HG02973 (cell line): Measurements from ENCODE around the gene HEATR5B.
"Not testable (repeated sequence)": the region's sequence is repeated elsewhere in the genome, so short reads cannot be mapped to it uniquely, and the experiment has no call there.

ENCODE experiments used
- ATAC-seq: cut with Tn5 transposase; IDR thresholded peaks from one replicate; pipeline ENCODE4 v1.9.1; 2021; ENCODE audit warnings: moderate library complexity; ENCODE audit not compliant: unreplicated experiment

HEATR5B gene

GRCh38 chr2:36988008-36988407, 96.2 kb downstream of the HEATR5B start:
- no peak for ATAC-seq

DNA sequence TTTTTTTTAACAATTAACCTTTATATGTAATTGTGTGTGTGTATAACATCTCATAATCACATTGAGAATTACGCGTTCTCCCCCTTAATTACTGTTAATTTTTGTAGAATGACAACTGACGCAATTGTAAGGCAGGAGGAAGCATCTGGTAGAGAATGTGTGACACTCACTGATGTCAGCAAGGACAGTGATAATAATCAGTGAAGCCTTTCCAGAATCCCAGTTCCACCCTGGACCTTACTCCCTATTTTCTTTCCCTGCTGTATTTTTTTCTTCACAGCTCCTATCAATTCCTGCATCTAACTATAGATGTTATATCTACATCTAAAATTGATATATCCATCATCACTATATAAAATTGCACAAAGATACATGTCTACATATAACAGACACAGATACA, 101.7 kb downstream of the HEATR5B start:
- ATAC-seq: no peak

DNA sequence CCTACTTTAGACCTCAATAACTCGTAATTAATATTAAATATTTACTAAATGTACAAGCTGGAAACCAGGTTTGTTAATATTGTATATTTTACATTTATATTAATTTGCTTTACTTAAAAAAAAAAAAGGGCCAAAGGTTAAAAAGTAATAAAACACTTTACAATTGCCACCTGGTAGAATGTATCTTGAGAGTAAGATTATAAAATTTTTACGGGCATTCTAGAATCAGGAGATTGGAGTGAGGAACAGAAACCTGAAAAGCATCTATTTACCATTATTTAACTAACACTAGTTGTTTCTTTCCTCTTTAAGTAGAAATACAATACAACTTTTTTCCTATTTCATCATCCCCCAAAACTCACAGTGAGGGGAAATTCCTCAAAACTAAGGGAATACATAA, 102.3 kb downstream of the HEATR5B start:
- no peak for ATAC-seq

DNA sequence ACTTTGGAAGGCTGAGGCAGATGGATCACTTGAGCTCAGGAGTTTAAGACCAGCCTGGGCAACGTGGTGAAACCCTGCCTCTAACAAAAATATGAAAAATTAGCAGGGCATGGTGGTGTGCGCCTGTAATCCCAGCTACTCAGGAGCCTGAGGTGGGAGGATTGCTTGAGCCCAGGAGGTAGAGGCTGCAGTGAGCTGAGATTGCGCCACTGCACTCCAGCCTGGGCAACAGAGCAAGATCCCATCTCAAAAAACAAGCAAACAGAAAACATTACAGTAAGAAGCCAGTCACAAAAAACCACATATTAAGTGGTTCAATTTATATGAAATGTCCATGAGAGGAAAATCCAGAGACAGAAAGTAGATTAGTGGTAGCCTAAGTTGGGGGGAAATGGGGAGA, 105.2 kb downstream of the HEATR5B start:
- not testable (repeated sequence) for ATAC-seq

- no peak for ATAC-seq
Measured at GRCh38 chr2:36976065-36976464, 108.1 kb downstream of the HEATR5B start.

DNA sequence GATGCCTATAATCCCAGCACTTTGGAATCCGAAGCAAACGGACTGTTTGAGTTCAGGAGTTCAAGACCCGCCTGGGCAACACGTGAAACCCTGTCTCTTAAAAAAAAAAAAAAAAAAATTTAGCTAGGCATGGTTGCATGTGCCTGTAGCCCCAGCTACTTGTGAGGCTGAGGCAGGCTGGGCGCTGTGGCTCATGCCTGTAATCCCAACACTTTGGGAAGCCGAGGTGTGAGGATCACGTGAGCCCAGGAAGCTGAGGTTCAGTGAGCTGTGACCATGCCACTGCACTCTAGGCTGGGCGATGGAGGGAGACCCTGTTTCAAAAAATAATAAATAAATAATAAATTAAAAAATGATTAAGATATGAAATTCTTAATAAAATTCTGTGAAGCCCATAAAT, 108.9 kb downstream of the HEATR5B start:
- ATAC-seq: no peak

DNA sequence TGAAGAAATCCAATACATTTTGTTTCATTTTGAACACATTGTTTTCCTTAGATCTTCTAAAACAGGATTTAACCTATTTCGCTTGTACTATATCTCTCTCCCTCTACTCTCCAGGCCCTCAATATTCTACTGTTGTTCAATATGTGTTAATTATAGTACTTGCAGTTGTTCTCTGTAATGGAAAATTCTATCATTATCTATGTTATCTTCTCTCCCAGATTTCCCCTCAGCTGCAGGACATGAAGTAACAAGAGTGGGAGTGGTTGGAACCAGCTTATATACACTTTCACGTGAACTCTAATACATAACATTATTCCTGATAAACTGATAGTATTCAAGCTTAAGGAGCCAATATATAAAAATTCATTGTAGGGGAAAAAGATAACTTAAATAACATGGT, 110.9 kb downstream of the HEATR5B start:
- ATAC-seq: no peak

DNA sequence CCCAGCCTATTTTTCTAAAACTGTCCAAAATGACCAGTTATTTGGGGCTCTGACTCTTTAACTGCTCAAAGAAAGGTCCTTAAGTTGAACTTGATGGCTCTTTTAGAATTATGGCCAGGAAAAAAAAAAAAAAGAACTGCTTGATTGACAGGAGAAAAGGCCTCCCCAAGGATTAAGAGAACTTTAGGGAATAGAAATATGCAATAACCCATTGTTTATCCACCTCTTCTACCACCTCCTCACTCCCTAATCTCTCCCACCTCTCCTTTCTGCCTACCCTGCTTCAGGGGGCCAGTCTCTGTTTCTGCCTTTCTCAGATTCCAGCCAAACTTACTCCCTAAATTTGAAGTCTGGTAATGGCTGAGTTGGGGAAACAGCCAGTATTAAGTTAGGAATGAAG, 112.2 kb downstream of the HEATR5B start:
- no peak for ATAC-seq

GRCh38 chr2:36967236-36967876, 116.8 kb downstream of the HEATR5B start:
- no peak for ATAC-seq

DNA sequence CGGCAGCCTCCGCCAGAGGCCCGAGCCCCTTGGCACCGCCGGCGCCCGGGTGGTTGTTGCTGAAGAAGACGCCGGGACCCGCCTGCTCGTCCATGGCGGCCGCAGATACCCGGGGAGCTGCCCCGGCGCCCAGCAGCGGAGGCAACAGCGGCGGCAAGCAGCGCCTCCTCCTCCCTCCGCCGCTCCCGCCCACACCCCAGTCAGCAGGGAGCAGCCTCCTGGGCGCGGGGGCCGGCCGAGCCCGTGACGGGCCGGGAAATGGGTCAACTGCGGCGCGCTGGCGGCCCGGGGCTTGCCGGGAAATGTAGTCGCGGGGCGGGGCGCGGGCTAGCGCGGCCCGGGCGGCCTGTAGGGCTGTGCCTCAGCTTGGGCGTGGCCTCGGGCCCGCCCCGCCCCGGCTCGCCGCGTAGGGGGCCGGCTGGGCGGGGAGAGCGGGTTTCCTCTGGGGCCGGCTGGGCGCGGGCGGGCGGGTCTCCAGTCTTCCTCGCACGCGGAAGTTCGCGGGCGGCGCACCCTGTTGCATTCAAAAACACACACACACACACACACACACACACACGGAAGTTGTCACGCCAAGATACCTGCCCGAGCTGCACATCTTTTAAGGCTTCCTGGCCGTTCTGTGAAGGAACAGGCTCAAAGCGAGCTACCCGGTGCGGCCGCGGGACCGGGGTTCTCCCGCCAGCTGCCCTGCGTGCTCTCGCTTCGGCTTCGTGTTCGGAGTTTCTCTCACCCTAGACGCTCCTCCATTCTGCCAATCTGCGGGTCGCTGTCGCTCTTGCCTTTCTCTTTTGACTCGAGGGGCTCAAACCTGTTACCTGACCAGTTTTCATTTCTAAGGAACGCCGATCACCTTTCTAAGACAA, 117.6 kb downstream of the HEATR5B start, which contains the start of gene STRN:
Gene STRN, minus strand, starts transcription at position 167 of the 866 bp plus-strand sequence. Its CDS starts 73 bp downstream, at position 94.
- ATAC-seq: peak; percentile 98

DNA sequence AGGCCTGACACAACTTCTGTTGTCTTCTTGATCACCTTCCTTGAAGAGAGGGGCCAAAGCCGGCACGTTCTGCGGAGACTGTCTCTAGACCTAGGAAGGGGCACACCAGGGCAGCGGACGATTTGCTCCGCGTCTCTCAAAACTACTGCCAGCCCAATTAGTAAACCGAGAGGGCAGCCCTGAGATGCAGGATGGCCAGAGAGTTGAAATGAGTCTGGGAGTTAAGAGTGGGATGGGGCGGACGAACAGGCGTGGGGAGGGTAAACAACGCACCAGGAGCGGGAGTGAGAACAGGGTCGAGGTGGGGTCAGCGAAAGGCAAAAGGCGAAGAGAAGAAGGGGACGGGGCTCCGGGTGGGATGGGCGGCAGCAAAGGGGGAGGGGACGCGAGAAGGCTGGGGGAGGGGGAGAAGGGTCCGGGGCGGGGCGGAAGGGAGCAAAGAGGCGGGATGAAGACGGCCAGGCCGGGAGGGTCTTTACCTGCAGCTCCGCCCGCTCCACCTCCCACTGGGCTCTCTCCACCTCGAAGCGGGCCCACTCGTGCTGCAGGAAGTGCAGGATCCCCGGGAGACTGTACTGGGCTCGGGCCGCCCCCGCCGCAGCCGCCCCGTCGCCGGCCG, 118.3 kb downstream of the HEATR5B start:
- no peak for ATAC-seq

DNA sequence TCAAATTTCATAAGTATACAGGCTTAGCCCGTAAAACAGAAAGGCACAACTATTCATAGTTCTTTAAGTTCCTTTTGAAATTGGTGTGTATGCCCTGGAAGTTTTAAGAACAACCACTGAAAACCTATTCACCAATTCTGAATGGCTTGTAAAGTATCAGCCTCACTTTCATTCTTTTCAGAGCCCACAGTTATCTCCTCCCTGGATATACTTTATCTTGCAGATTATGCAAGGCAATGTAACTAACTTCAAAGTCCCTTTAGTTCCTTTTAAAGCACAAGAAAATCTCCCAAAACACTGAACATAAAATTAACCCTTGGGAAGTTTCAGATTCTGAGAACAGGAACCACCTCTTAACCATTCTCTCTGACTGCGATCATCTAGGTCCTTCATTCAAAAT, 119.0 kb downstream of the HEATR5B start:
- ATAC-seq: no peak

- ATAC-seq: no peak
Measured at GRCh38 chr2:36964496-36965058, 119.6 kb downstream of the HEATR5B start.

DNA sequence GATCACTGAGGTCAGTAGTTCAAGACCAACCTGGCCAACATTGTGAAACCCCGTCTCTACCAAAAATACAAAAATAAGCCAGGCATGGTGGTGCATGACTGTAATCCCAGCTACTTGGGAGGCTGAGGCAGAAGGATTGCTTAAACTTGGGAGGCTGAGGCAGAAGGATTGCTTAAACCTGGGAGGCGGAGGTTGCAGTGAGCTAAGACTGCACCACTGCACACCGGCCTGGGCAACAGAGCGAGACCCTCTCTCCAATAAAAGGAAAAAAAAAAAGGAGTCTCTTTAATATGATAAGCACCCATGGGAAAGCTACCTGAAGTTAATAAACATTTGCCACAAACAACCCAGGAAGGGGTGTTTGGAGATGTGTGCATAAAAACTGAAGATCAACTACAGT, 120.4 kb downstream of the HEATR5B start:
- ATAC-seq: no peak

GRCh38 chr2:36963106-36963505, 121.1 kb downstream of the HEATR5B start:
- ATAC-seq: no peak

- no peak for ATAC-seq
Measured at GRCh38 chr2:36960773-36961172, 123.4 kb downstream of the HEATR5B start.

GRCh38 chr2:36960005-36960675, 124.0 kb downstream of the HEATR5B start:
- no peak for ATAC-seq

DNA sequence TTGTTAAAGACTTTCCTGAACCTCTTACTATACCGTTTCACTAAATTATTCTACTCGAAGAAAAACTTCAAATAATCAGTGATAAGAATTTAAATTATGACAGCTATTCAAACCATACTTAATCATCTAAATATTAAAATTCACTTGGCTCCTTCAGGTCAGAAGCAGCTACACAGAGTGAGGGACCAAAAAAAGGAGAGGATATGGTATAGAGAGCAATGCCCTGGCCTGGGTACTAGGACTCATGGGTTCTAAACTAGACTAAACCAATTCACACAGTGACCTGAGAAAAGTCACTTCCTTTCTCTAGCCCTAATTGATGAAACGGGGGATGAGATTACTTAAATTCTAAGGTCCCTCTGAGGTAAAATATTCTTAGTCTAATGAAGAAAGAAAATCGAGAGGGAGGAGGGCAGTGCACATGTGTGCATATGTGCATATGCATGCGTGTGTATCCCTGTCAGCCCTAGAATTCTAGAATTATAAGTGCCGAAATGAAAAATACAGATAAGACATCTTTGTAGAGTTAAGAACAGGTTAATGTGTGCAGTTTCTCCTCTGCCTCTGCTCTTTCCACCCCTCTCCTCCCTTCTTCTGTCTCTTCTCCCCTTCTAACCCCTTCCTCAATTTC, 129.1 kb downstream of the HEATR5B start:
- no peak for ATAC-seq

- ATAC-seq: no peak
Measured at GRCh38 chr2:36952748-36953197, 131.4 kb downstream of the HEATR5B start.

DNA sequence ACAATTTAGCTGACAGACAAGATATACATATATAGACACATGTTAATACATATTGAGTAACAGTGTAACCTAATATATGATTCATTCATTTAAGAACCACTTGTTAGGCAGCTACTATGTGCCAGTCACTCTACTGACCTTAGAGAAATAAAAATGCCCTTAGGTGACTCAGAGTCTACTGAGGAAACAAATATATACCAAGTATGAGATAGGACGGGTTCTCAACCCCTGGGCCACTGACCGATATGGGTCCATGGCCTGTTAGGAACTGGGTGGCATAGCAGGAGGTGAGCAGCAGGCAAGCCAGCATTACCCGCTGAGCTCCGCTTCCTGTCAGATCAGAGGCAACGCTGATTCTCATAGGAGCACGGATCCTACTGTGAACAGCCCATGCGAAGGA, 132.6 kb downstream of the HEATR5B start:
- ATAC-seq: no peak
